A549 (cell line): ENCODE data around the gene CBX4. TPM values are rescaled to one million over a fixed set of nuclear protein-coding genes. Genes with fewer than 3 reads are reported as not detected.

Source experiments
- ATAC-seq, 2 experiments: fragments of 200-7000 bp in 1 of 2; fragments of >200 bp in 1 of 2; cut with Nextera tagmentation in 1 of 2; cut with Tn5 transposase in 1 of 2; 3 replicates each; pipeline versions ENCODE4 v1.8.0 to v1.9.1; 2018 to 2020; ENCODE audit warnings: mild to moderate bottlenecking in 1 of 2, moderate library complexity in 1 of 2
- CTCF ChIA-PET: fragments of 300-600 bp; sonication (Branson Sonifier 250); formaldehyde crosslinking; extraction: SDS; loops from one replicate; lab custom pipeline; 2021; ENCODE audit warnings: antibody characterized with exemption, inconsistent platforms; lab: Yijun Ruan, JAX
- POLR2A ChIA-PET: fragments of 350-600 bp; formaldehyde crosslinking; extraction: SDS; loops from one replicate; lab custom pipeline; 2021; ENCODE audit warnings: antibody characterized with exemption, inconsistent platforms; lab: Yijun Ruan, JAX
- DNase-seq, 2 experiments: peaks; one replicate each; pipeline versions ENCODE4 v3.0.0 to v3.0.0-alpha.2; 2011 to 2016; ENCODE audit warnings: low read depth in 1 of 2, low spot score in 1 of 2
- FAIRE-seq: peaks from 2 replicates; lab custom pipeline; 2011; peaks lifted over from hg19 to GRCh38; lab: Jason Lieb, UNC
- H3K27ac ChIP-seq, 2 experiments: fragments of >200 bp; sonication (Bioruptor Twin); formaldehyde crosslinking; 3 replicates each; pipeline ENCODE4 v1.5.1; 2016 to 2017
- H3K4me1 ChIP-seq: fragments of >200 bp; sonication (Bioruptor Twin); formaldehyde crosslinking; 3 replicates; pipeline ENCODE4 v1.6.1; 2016
- H3K4me2 ChIP-seq: fragments of >200 bp; sonication (Bioruptor Twin); formaldehyde crosslinking; 3 replicates; pipeline ENCODE4 v1.6.1; 2016
- H3K4me3 ChIP-seq: fragments of >200 bp; sonication (Bioruptor Twin); formaldehyde crosslinking; 3 replicates; pipeline ENCODE4 v1.5.1; 2016
- H3K9me3 ChIP-seq: fragments of >200 bp; sonication (Bioruptor Twin); formaldehyde crosslinking; 3 replicates; pipeline ENCODE4 v1.6.1; 2016
- CBX8 ChIP-seq: fragments of 200-600 bp; sonication (generic); IDR thresholded peaks from 2 replicates; pipeline ENCODE4 v1.6.1; 2016
- CEBPB ChIP-seq, 2 experiments: fragments of >200 bp in 1 of 2; sonication (Bioruptor Twin) in 1 of 2; formaldehyde crosslinking in 1 of 2; IDR thresholded peaks; 2 replicates each; pipeline ENCODE4 v1.6.1; 2012 to 2016
- CHD2 ChIP-seq: fragments of 150-350 bp; IDR thresholded peaks from 2 replicates; pipeline ENCODE4 v1.6.1; 2014; ENCODE audit warnings: low read length; ENCODE audit not compliant: partially characterized antibody
- CHD4 ChIP-seq: fragments of 200-600 bp; sonication (generic); IDR thresholded peaks from 2 replicates; pipeline ENCODE4 v1.6.1; 2016; ENCODE audit warnings: antibody characterized with exemption, mild to moderate bottlenecking, borderline replicate concordance
- GATA3 ChIP-seq: IDR thresholded peaks from 2 replicates; pipeline ENCODE4 v1.6.1; 2012; ENCODE audit warnings: borderline replicate concordance
- HDAC2 ChIP-seq: fragments of 200-600 bp; sonication (generic); IDR thresholded peaks from 2 replicates; pipeline ENCODE4 v1.6.1; 2016
- HEYL ChIP-seq: fragments of 250-450 bp; sonication (Bioruptor Pico); IDR thresholded peaks from 2 replicates; pipeline ENCODE4 v1.8.0; 2021; ENCODE audit warnings: mild to moderate bottlenecking, moderate library complexity
- HOXA7 ChIP-seq: fragments of 250-450 bp; sonication (Bioruptor Pico); IDR thresholded peaks from 2 replicates; pipeline ENCODE4 v1.5.0; 2020; ENCODE audit warnings: mild to moderate bottlenecking, moderate library complexity
- HOXB13 ChIP-seq: fragments of 250-450 bp; sonication (Bioruptor Pico); IDR thresholded peaks from 2 replicates; pipeline ENCODE4 v1.5.0; 2020; ENCODE audit warnings: low read depth, mild to moderate bottlenecking, moderate library complexity
- HOXB5 ChIP-seq: fragments of 250-450 bp; sonication (Bioruptor Pico); IDR thresholded peaks from 2 replicates; pipeline ENCODE4 v1.5.0; 2020; ENCODE audit warnings: mild to moderate bottlenecking, moderate library complexity
- JUN ChIP-seq, 2 experiments: fragments of >200 bp; sonication (Bioruptor Twin); formaldehyde crosslinking; IDR thresholded peaks; 2 replicates in 1 of 2; 3 replicates in 1 of 2; pipeline ENCODE4 v1.6.1; 2016 to 2017
- KDM1A ChIP-seq: fragments of 200-600 bp; sonication (generic); IDR thresholded peaks from 2 replicates; pipeline ENCODE4 v1.6.1; 2016; ENCODE audit warnings: low read depth, mild to moderate bottlenecking
- KDM5A ChIP-seq: fragments of 200-600 bp; sonication (generic); IDR thresholded peaks from 2 replicates; pipeline ENCODE4 v1.6.1; 2016; ENCODE audit warnings: antibody characterized with exemption, mild to moderate bottlenecking
- MAFK ChIP-seq: fragments of 450-650 bp; IDR thresholded peaks from 2 replicates; pipeline ENCODE4 v1.6.1; 2014; ENCODE audit not compliant: partially characterized antibody
- NPAS2 ChIP-seq: fragments of 250-450 bp; sonication (Bioruptor Pico); IDR thresholded peaks from 2 replicates; pipeline ENCODE4 v1.8.0; 2022; ENCODE audit warnings: mild to moderate bottlenecking, moderate library complexity, borderline replicate concordance
- NR3C1 ChIP-seq: fragments of >200 bp; sonication (Bioruptor Twin); formaldehyde crosslinking; IDR thresholded peaks from 3 replicates; pipeline ENCODE4 v1.6.1; 2017
- PHF8 ChIP-seq: fragments of 200-600 bp; sonication (generic); IDR thresholded peaks from 2 replicates; pipeline ENCODE4 v1.6.1; 2016; ENCODE audit warnings: low read depth, mild to moderate bottlenecking, antibody characterized with exemption, moderate library complexity, borderline replicate concordance
- RARB ChIP-seq: fragments of 250-450 bp; sonication (Bioruptor Pico); IDR thresholded peaks from 2 replicates; pipeline ENCODE4 v1.8.0; 2021; ENCODE audit warnings: mild to moderate bottlenecking, moderate library complexity
- TP53 ChIP-seq: fragments of 250-450 bp; sonication (Bioruptor Pico); IDR thresholded peaks from 2 replicates; pipeline ENCODE4 v1.5.0; 2021; ENCODE audit warnings: mild to moderate bottlenecking, moderate library complexity
- ZC3H11A ChIP-seq: fragments of 450-650 bp; IDR thresholded peaks from 2 replicates; pipeline ENCODE4 v1.6.1; 2014; ENCODE audit warnings: antibody characterized with exemption, mild to moderate bottlenecking
- WGBS: methylation state at CpG from one replicate; pipeline ENCODE4 v1.1.6; 2017; ENCODE audit errors: missing lambda C conversion rate; 5-methylcytosine and 5-hydroxymethylcytosine counted together
- polyA plus RNA-seq, 4 experiments: library from polyadenylated mRNA; depleted of rRNA in 3 of 4; stranded (reverse); fragments of >200 nt; fragmentation: RNase III in 1 of 4; extraction: RNeasy Plus Mini Kit Qiagen cat#74134 plus additional on column Dnase treatment in 1 of 4; gene quantifications; 2 replicates in 3 of 4; 3 replicates in 1 of 4; pipeline ENCODE4 v1.2.3, GENCODE V29; 2011 to 2017
- TF ChIP-seq, protein P1 (sequence below): fragments of 200-600 bp; sonication (generic); IDR thresholded peaks from 2 replicates; pipeline ENCODE4 v1.6.1; 2016; ENCODE audit warnings: antibody characterized with exemption, mild to moderate bottlenecking, moderate library complexity
- TF ChIP-seq, protein P2 (sequence below): fragments of >200 bp; sonication (Bioruptor Twin); formaldehyde crosslinking; IDR thresholded peaks from 3 replicates; pipeline ENCODE4 v1.6.1; 2016
- TF ChIP-seq, protein P3 (sequence below): fragments of 250-450 bp; sonication (Bioruptor Pico); IDR thresholded peaks from 2 replicates; pipeline ENCODE4 v1.5.0; 2020; ENCODE audit warnings: low read depth, mild to moderate bottlenecking, moderate library complexity
- TF ChIP-seq, protein P4 (sequence below): IDR thresholded peaks from 2 replicates; pipeline ENCODE4 v1.6.1; 2012
- TF ChIP-seq, protein P5 (sequence below): fragments of >200 bp; sonication (Bioruptor Twin); formaldehyde crosslinking; IDR thresholded peaks from 3 replicates; pipeline ENCODE4 v1.5.1; 2016

CBX4 gene
- polyA plus RNA-seq, 2 of the 4 experiments (the other 2 are of a cell fraction), result 31.0 to 34.1 TPM

DNA sequence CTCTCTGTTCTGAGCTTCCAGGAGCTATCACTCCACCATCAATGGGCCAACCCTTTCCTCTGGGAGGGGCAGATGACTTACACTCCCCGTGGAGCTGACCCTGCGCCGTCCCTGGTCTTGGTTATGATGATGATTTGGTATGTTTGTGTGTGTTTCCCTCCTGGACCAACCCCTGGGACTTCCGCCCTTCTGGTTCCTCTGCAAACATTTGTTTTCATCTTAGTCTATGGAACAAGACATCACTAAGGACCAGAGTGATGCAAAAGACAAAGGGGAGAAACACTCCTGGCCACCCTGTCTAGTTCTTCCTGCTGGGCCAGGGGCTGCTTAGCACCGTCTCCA, 13.7 kb downstream of the CBX4 start:
- no peak overlapping the region for H3K4me3 ChIP-seq
- no peak for TF ChIP-seq HOXA7 (CRISPR knock-in tag)
- TF ChIP-seq, protein P1, sequence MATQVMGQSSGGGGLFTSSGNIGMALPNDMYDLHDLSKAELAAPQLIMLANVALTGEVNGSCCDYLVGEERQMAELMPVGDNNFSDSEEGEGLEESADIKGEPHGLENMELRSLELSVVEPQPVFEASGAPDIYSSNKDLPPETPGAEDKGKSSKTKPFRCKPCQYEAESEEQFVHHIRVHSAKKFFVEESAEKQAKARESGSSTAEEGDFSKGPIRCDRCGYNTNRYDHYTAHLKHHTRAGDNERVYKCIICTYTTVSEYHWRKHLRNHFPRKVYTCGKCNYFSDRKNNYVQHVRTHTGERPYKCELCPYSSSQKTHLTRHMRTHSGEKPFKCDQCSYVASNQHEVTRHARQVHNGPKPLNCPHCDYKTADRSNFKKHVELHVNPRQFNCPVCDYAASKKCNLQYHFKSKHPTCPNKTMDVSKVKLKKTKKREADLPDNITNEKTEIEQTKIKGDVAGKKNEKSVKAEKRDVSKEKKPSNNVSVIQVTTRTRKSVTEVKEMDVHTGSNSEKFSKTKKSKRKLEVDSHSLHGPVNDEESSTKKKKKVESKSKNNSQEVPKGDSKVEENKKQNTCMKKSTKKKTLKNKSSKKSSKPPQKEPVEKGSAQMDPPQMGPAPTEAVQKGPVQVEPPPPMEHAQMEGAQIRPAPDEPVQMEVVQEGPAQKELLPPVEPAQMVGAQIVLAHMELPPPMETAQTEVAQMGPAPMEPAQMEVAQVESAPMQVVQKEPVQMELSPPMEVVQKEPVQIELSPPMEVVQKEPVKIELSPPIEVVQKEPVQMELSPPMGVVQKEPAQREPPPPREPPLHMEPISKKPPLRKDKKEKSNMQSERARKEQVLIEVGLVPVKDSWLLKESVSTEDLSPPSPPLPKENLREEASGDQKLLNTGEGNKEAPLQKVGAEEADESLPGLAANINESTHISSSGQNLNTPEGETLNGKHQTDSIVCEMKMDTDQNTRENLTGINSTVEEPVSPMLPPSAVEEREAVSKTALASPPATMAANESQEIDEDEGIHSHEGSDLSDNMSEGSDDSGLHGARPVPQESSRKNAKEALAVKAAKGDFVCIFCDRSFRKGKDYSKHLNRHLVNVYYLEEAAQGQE, result no peak
- TF ChIP-seq HEYL, result no peak
- no peak for TF ChIP-seq PHF8
- TF ChIP-seq JUN (IDR thresholded peaks at IDR 0.05), result no peak
- no peak for TF ChIP-seq ZC3H11A
- TF ChIP-seq CBX8, result no peak
- DNase-seq (no peak), FAIRE-seq (no peak), ATAC-seq (no peak)
- H3K4me1 ChIP-seq, result peaks cover 19% of the 10 kb centered on the region
- ChIA-PET CTCF (interaction anchor here (1.1 to 39.8 kb wide), 7 partner anchors 5 to 276 kb away, joined by 3 to 1281 read pairs (median 10); partner anchors contain the start of genes CBX4, CBX8 and GAA), POLR2A (no interaction called here)
- no peak overlapping the region for H3K27ac ChIP-seq
- no peaks in the 10 kb centered on the region for H3K9me3 ChIP-seq
- 95% methylated on average over 5 of the region's 5 CpGs for WGBS
- no peak overlapping the region for H3K4me2 ChIP-seq

DNA sequence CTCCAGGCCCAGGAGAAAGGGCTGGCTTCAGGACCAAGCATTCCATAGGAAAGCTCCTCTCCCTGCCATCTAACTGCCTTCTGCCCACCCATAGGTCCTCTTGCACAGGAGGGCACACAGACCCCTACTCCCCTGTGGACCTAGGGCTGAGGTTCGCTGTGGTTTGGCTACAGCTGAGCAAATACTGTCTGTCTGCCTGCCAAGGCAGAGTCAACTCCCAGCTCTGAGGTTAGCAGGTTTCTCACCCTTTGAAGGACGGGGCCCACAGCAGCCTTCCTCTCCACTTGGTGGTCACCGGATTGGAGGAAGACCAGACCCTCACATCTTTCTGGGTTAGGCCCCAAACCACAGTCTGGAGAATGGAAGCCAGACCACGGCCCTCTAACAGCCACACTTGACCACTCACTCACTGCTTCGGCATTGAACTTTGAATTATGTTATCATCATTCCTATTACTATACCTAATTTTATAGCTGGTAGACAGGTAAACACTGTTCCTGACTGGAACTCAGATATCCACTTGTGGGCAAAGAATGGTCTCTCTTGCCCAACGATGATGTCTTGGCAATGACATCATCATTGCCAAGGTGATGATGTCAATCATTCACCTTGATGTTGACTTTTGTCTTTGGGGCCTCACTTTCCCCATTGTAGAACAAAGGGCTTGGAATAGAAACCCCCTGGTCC, 14.2 kb downstream of the CBX4 start:
- H3K27ac ChIP-seq, result no peak overlapping the region
- ChIA-PET CTCF (interaction anchor here (1.2 to 39.8 kb wide), 7 partner anchors 5 to 276 kb away, joined by 3 to 1281 read pairs (median 10); partner anchors contain the start of genes CBX4, CBX8 and GAA), POLR2A (no interaction called here)
- H3K4me1 ChIP-seq, result peaks cover 14% of the 10 kb centered on the region
- no peak overlapping the region for H3K4me3 ChIP-seq
- TF ChIP-seq NPAS2, result no peak
- FAIRE-seq (no peak), ATAC-seq (no peak), DNase-seq (no peak)
- H3K9me3 ChIP-seq, result no peaks in the 10 kb centered on the region
- H3K4me2 ChIP-seq, result no peak overlapping the region
- WGBS, result 78% methylated on average over 6 of the region's 6 CpGs

DNA sequence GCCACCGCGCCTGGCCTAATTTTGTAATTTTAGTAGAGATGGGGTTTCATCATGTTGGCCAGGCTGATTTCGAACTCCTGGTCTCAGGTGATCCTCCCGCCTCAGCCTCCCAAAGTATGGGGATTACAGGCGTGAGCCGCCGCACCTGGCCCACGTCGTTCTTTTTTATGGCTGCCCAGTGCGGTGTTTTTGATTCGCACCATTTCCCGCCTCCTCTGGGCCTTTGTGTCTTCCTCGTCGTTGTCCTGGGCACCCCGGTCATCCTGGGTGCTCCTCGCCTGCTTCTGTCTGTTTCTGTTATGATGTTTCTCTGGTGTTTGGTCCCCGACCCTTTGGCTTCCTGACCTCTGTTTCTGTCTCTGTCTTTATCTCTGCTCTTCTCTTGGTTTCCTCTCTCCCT, 15.0 kb downstream of the CBX4 start:
- Histone ChIP-seq H3K4me2 (no peak overlapping the region), H3K4me3 (no peak overlapping the region), H3K9me3 (no peaks in the 10 kb centered on the region), H3K27ac (no peak overlapping the region), H3K4me1 (peaks cover 6% of the 10 kb centered on the region)
- ATAC-seq (no peak), DNase-seq (no peak), FAIRE-seq (no peak)
- ChIA-PET POLR2A (interaction anchor here (1.3 kb wide), 1 partner anchor 13 kb away, joined by 3 read pairs; no protein-coding TSS in a partner anchor), CTCF (interaction anchor here (1.2 to 39.8 kb wide), 6 partner anchors 4 to 184 kb away, joined by 3 to 1281 read pairs (median 27); partner anchors contain the start of genes CBX4 and CBX8)
- WGBS, result 94% methylated on average over 17 of the region's 17 CpGs
- TF ChIP-seq CEBPB (IDR thresholded peaks at IDR 0.05) (no peak), NR3C1 (no peak), HDAC2 (no peak), HOXB13 (CRISPR knock-in tag) (no peak), MAFK (no peak), KDM1A (no peak), CHD2 (no peak), ZC3H11A (no peak), JUN (IDR thresholded peaks at IDR 0.05) (no peak), PHF8 (no peak), CHD4 (no peak), TP53 (CRISPR knock-in tag) (no peak), KDM5A (no peak), RARB (CRISPR knock-in tag) (no peak), GATA3 (no peak), HOXB5 (CRISPR knock-in tag) (no peak)
- TF ChIP-seq, protein P2, sequence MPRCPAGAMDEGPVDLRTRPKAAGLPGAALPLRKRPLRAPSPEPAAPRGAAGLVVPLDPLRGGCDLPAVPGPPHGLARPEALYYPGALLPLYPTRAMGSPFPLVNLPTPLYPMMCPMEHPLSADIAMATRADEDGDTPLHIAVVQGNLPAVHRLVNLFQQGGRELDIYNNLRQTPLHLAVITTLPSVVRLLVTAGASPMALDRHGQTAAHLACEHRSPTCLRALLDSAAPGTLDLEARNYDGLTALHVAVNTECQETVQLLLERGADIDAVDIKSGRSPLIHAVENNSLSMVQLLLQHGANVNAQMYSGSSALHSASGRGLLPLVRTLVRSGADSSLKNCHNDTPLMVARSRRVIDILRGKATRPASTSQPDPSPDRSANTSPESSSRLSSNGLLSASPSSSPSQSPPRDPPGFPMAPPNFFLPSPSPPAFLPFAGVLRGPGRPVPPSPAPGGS, result no peak
- TF ChIP-seq, protein P3, sequence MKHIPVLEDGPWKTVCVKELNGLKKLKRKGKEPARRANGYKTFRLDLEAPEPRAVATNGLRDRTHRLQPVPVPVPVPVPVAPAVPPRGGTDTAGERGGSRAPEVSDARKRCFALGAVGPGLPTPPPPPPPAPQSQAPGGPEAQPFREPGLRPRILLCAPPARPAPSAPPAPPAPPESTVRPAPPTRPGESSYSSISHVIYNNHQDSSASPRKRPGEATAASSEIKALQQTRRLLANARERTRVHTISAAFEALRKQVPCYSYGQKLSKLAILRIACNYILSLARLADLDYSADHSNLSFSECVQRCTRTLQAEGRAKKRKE (CRISPR knock-in tag), result no peak
- TF ChIP-seq, protein P4, sequence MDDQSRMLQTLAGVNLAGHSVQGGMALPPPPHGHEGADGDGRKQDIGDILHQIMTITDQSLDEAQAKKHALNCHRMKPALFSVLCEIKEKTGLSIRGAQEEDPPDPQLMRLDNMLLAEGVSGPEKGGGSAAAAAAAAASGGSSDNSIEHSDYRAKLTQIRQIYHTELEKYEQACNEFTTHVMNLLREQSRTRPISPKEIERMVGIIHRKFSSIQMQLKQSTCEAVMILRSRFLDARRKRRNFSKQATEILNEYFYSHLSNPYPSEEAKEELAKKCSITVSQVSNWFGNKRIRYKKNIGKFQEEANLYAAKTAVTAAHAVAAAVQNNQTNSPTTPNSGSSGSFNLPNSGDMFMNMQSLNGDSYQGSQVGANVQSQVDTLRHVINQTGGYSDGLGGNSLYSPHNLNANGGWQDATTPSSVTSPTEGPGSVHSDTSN, result no peak
- TF ChIP-seq, protein P5, sequence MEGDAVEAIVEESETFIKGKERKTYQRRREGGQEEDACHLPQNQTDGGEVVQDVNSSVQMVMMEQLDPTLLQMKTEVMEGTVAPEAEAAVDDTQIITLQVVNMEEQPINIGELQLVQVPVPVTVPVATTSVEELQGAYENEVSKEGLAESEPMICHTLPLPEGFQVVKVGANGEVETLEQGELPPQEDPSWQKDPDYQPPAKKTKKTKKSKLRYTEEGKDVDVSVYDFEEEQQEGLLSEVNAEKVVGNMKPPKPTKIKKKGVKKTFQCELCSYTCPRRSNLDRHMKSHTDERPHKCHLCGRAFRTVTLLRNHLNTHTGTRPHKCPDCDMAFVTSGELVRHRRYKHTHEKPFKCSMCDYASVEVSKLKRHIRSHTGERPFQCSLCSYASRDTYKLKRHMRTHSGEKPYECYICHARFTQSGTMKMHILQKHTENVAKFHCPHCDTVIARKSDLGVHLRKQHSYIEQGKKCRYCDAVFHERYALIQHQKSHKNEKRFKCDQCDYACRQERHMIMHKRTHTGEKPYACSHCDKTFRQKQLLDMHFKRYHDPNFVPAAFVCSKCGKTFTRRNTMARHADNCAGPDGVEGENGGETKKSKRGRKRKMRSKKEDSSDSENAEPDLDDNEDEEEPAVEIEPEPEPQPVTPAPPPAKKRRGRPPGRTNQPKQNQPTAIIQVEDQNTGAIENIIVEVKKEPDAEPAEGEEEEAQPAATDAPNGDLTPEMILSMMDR, result no peak
